ENCODE data around the gene APRT. TPM values are rescaled to one million over a fixed set of nuclear protein-coding genes. Genes with fewer than 3 reads are reported as not detected.

The APRT gene
- total RNA-seq, 4 donors from 2014 or later: 81.6 to 221 (median 149) TPM

DNA sequence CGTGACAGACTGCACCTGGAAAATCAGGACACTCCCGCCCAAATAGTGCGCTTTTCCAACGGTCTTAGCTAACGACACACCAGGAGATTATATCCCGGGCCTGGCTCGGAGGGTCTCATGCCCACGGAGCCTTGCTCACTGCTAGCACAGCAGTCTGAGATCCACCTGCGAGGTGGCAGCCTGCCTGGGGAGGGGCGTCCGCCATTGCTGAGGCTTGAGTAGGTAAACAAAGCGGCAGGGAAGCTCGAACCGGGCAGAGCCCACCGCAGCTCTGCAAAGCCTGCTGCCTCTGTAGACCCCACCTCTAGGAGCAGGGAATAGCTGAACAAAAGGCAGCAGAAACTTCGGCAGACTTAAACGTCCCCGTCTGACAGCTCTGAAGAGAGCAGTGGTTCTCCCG, 39.9 kb upstream of the APRT start:
- no peak for TF ChIP-seq EP300 (IDR thresholded peaks at IDR 0.05; ENCODE audit: low read depth)
- TF ChIP-seq POLR2AphosphoS5 (IDR thresholded peaks at IDR 0.05): no peak
- Histone ChIP-seq H3K9me3 (no peaks in the 10 kb centered on the region), H3K4me3 (no peak overlapping the region), H3K27ac (no peak overlapping the region), H3K27me3 (no peaks in the 10 kb centered on the region), H3K36me3 (no peaks in the 10 kb centered on the region), H3K4me1 (peaks cover 10 to 20% (median 16%) of the 10 kb centered on the region in 4 donors)
- in situ Hi-C loops (cut with MboI; ENCODE audit: low pct_ligation_motif_present in 1 of 4, low pct_unique_long_range_greater_than_20kb in 1 of 4, low sequenced_read_pairs in 3 of 4): no loop called here
- DNase-seq: no peak
- intact Hi-C loops (cut with DNase I; ENCODE audit: low total_unique reads): no loop called here
- 94% methylated on average over 19 of the region's 19 CpGs; no CpG with 5 or more reads in 1 of the 2 donors for WGBS, 2 donors (ENCODE audit: low coverage in 1 of 2)

DNA sequence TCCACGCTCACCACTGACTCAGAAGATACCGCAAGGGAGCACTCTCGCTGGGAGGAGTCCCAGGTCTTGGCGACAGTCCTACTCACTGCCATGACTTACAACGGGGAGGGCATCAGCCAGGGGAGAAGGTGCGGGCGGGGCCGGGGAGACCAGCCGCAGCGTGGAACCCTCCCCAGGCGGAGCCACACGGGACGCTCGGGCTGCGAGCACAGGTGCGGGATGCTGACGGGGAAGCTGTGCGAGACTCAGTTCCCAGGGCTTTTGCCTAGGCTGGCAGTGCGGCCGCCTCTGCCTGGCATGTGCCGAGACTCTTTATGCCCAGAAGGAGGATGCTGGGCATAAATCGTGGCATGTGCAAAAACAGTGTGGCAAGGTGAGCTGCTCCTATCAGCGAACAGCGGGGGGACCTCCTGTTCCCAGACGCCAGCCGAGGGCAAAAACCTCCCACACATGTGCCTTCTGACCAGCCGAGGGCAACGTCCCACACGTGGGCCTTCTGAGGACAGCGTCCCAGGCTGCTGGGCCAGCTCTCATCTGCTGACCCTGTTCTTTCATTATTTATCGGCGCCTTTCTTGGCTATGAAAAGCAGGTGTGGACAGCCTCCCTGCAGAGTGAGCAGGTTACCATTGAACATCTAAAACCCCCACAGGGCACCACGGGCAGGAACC, 38.9 kb upstream of the APRT start:
- no peak for DNase-seq
- peaks cover 5 to 13% (median 9%) of the 10 kb centered on the region in 4 donors for H3K4me1 ChIP-seq
- no peaks in the 10 kb centered on the region for H3K9me3 ChIP-seq
- TF ChIP-seq POLR2A (IDR thresholded peaks at IDR 0.05) (no peak), POLR2AphosphoS5 (IDR thresholded peaks at IDR 0.05) (no peak), EP300 (IDR thresholded peaks at IDR 0.05; ENCODE audit: low read depth) (no peak)
- TF ChIP-seq, protein P1, sequence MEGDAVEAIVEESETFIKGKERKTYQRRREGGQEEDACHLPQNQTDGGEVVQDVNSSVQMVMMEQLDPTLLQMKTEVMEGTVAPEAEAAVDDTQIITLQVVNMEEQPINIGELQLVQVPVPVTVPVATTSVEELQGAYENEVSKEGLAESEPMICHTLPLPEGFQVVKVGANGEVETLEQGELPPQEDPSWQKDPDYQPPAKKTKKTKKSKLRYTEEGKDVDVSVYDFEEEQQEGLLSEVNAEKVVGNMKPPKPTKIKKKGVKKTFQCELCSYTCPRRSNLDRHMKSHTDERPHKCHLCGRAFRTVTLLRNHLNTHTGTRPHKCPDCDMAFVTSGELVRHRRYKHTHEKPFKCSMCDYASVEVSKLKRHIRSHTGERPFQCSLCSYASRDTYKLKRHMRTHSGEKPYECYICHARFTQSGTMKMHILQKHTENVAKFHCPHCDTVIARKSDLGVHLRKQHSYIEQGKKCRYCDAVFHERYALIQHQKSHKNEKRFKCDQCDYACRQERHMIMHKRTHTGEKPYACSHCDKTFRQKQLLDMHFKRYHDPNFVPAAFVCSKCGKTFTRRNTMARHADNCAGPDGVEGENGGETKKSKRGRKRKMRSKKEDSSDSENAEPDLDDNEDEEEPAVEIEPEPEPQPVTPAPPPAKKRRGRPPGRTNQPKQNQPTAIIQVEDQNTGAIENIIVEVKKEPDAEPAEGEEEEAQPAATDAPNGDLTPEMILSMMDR (IDR thresholded peaks at IDR 0.05): no peak
- in situ Hi-C loops (cut with MboI; ENCODE audit: low pct_ligation_motif_present in 1 of 4, low pct_unique_long_range_greater_than_20kb in 1 of 4, low sequenced_read_pairs in 3 of 4) (no loop called here), intact Hi-C loops (cut with DNase I; ENCODE audit: low total_unique reads) (no loop called here)
- 70 to 90% methylated on average over 2 to 33 of the region's 33 CpGs for WGBS, 2 donors (ENCODE audit: low coverage in 1 of 2)
- H3K4me3 ChIP-seq: no peak overlapping the region
- H3K27ac ChIP-seq: no peak overlapping the region
- H3K27me3 ChIP-seq: no peaks in the 10 kb centered on the region
- H3K36me3 ChIP-seq: no peaks in the 10 kb centered on the region

DNA sequence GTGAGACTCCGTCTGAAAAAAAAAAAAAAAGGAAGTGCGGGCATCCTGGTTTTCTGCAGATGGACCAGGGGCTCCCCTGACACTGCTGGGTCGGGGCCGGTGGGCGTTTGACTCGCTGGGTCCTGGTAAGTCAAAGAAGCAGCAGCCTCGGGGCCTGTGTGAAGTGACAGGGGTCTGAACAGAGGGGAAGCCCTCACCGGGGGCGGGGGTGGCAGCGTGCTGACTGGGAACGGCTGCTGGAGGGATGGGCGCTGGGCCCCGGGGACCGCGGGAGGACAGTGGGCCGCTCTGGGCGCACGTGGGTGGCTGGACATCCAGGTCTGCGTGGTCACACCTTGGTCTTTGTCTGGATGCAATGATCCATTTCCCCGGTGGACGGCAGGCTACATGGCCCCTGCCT, 36.8 kb upstream of the APRT start:
- intact Hi-C loops (cut with DNase I; ENCODE audit: low total_unique reads): no loop called here
- H3K27me3 ChIP-seq: no peaks in the 10 kb centered on the region
- H3K4me1 ChIP-seq: peaks cover 0 to 4% (median under 1%) of the 10 kb centered on the region in 4 donors
- no peaks in the 10 kb centered on the region for H3K36me3 ChIP-seq
- TF ChIP-seq, protein P1 (IDR thresholded peaks at IDR 0.05): no peak
- TF ChIP-seq POLR2AphosphoS5 (IDR thresholded peaks at IDR 0.05) (no peak), EP300 (IDR thresholded peaks at IDR 0.05; ENCODE audit: low read depth) (no peak), POLR2A (IDR thresholded peaks at IDR 0.05) (no peak)
- WGBS, 2 donors (ENCODE audit: low coverage in 1 of 2): 89% methylated on average over 20 of the region's 21 CpGs; no CpG with 5 or more reads in 1 of the 2 donors
- H3K4me3 ChIP-seq: no peak overlapping the region
- no peak for DNase-seq
- in situ Hi-C loops (cut with MboI; ENCODE audit: low pct_ligation_motif_present in 1 of 4, low pct_unique_long_range_greater_than_20kb in 1 of 4, low sequenced_read_pairs in 3 of 4): no loop called here
- H3K9me3 ChIP-seq: no peaks in the 10 kb centered on the region
- H3K27ac ChIP-seq: no peak overlapping the region

DNA sequence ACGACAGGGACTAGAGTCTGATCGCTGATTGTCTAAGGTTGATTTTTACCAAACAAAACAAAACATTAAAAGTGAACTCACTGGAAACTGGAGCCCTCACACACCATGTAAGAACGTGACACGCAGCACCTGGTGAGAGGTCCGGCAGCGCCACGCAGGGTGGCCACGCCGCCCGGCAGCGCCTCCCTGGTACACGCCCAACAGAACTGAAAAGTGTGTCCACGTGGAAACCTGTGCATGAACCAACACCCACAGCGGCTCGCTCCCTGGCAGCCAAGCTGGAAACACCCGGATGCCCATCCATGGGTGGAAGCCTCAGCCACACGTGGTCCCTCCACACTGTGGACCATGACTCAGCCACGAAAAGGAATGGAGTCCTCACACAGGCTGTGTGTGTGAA, 35.9 kb upstream of the APRT start:
- H3K4me3 ChIP-seq: no peak overlapping the region
- H3K36me3 ChIP-seq: no peaks in the 10 kb centered on the region
- no peak for TF ChIP-seq POLR2AphosphoS5 (IDR thresholded peaks at IDR 0.05)
- TF ChIP-seq EP300 (IDR thresholded peaks at IDR 0.05; ENCODE audit: low read depth): no peak
- H3K27ac ChIP-seq: no peak overlapping the region
- DNase-seq: no peak
- H3K27me3 ChIP-seq: no peaks in the 10 kb centered on the region
- in situ Hi-C loops (cut with MboI; ENCODE audit: low pct_ligation_motif_present in 1 of 4, low pct_unique_long_range_greater_than_20kb in 1 of 4, low sequenced_read_pairs in 3 of 4) (no loop called here), intact Hi-C loops (cut with DNase I; ENCODE audit: low total_unique reads) (no loop called here)
- no peaks in the 10 kb centered on the region for H3K9me3 ChIP-seq
- WGBS, 2 donors (ENCODE audit: low coverage in 1 of 2): 78 to 96% methylated on average over 3 to 18 of the region's 18 CpGs
- no peaks in the 10 kb centered on the region for H3K4me1 ChIP-seq

DNA sequence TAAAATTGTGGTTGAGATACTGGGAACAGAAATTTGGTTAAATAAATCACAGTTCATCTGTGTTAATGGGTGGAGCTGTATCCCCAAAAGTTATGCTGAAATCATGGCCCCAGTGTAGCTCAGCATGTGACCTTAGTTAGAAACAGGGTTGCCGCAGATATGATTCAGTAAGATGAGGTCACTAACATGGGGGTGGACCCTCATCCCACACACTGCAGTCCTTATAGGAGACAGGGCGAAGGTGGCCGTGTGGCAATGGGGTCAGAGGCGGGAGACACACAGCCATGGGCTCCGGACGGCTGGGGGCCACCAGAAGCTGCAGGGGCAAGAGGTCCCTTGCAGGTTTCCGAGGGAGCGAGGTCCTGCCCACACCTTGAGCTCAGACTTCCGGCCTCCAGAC, 34.4 kb upstream of the APRT start:
- TF ChIP-seq, protein P1 (IDR thresholded peaks at IDR 0.05): no peak
- no peak for TF ChIP-seq EP300 (IDR thresholded peaks at IDR 0.05; ENCODE audit: low read depth)
- no peak for TF ChIP-seq POLR2AphosphoS5 (IDR thresholded peaks at IDR 0.05)
- no peak for TF ChIP-seq POLR2A (IDR thresholded peaks at IDR 0.05)
- 92 to 97% methylated on average over 9 of the region's 9 CpGs for WGBS, 2 donors (ENCODE audit: low coverage in 1 of 2)
- Histone ChIP-seq H3K4me1 (no peaks in the 10 kb centered on the region), H3K36me3 (no peaks in the 10 kb centered on the region), H3K27ac (no peak overlapping the region), H3K4me3 (no peak overlapping the region), H3K9me3 (no peaks in the 10 kb centered on the region), H3K27me3 (no peaks in the 10 kb centered on the region)
- no peak for DNase-seq
- intact Hi-C loops (cut with DNase I; ENCODE audit: low total_unique reads): no loop called here
- in situ Hi-C loops (cut with MboI; ENCODE audit: low pct_ligation_motif_present in 1 of 4, low pct_unique_long_range_greater_than_20kb in 1 of 4, low sequenced_read_pairs in 3 of 4): no loop called here

Data from transverse colon (tissue), 4 donors.